Stimulated activated CD8-positive, alpha-beta memory T cell treated with anti-CD3 and anti-CD28 coated beads, Interleukin-15, amount 100 ng/mL, for 1 hour (primary cell): ENCODE results near the gene TMEM101.
"Not testable (repeated sequence)": the region's sequence is repeated elsewhere in the genome, so short reads cannot be mapped to it uniquely, and the experiment has no call there.

Experiments used
- DNase-seq: peaks from one replicate; pipeline ENCODE4 v3.0.0-alpha.2; 2020; ENCODE audit warnings: low read depth

TMEM101 gene

GRCh38 chr17:44014437-44015172, at the start of gene TMEM101:
TMEM101 (minus strand) TSS chr17:44014963; CDS start chr17:44014952, 11 bp downstream.
- peak; percentile 75 for DNase-seq

GRCh38 chr17:44063704-44064639, 49.2 kb upstream of the TMEM101 start:
- DNase-seq: no peak

- no peak for DNase-seq
Measured at GRCh38 chr17:44062871-44063270, 48.1 kb upstream of the TMEM101 start.

- no peak for DNase-seq
Measured at GRCh38 chr17:44061446-44061845, 46.7 kb upstream of the TMEM101 start.

- DNase-seq: no peak
Measured at GRCh38 chr17:44059101-44059892, 44.5 kb upstream of the TMEM101 start.

- DNase-seq: no peak
Measured at GRCh38 chr17:44053125-44053872, 38.5 kb upstream of the TMEM101 start.

- DNase-seq: no peak
Measured at GRCh38 chr17:44049294-44050060, 34.7 kb upstream of the TMEM101 start.

GRCh38 chr17:44046893-44047292, 32.1 kb upstream of the TMEM101 start:
- DNase-seq: not testable (repeated sequence)

- no peak for DNase-seq
Measured at GRCh38 chr17:44045486-44045885, 30.7 kb upstream of the TMEM101 start.

- no peak for DNase-seq
Measured at GRCh38 chr17:44044071-44044470, 29.3 kb upstream of the TMEM101 start.

- no peak for DNase-seq
Measured at GRCh38 chr17:44043272-44043696, 28.5 kb upstream of the TMEM101 start.

GRCh38 chr17:44039829-44040635, 25.3 kb upstream of the TMEM101 start:
- no peak for DNase-seq

- DNase-seq: no peak
Measured at GRCh38 chr17:44038604-44039011, 23.8 kb upstream of the TMEM101 start.

- DNase-seq: no peak
Measured at GRCh38 chr17:44037471-44037870, 22.7 kb upstream of the TMEM101 start.

GRCh38 chr17:44034688-44035087, 19.9 kb upstream of the TMEM101 start:
- DNase-seq: not testable (repeated sequence)

GRCh38 chr17:44033861-44034408, 19.2 kb upstream of the TMEM101 start:
- DNase-seq: no peak

GRCh38 chr17:44030482-44030881, 15.7 kb upstream of the TMEM101 start:
- no peak for DNase-seq

GRCh38 chr17:44029736-44030135, 15.0 kb upstream of the TMEM101 start:
- DNase-seq: no peak

GRCh38 chr17:44024853-44025252, 10.1 kb upstream of the TMEM101 start:
- no peak for DNase-seq
